Fibroblast of skin of left quadriceps (primary cell): ENCODE results near the gene COX4I2.
"Not testable (repeated sequence)": the region's sequence is repeated elsewhere in the genome, so short reads cannot be mapped to it uniquely, and the experiment has no call there.

Experiments used
- DNase-seq, 2 experiments: peaks; one replicate each; pipeline ENCODE4 v3.0.0-alpha.2; 2013; ENCODE audit warnings: low read depth in 2 of 2

The COX4I2 gene

GRCh38 chr20:31654534-31654933 is 16.8 kb downstream of the COX4I2 start:
- no peak for DNase-seq

GRCh38 chr20:31661625-31662371 is 24.1 kb downstream of the COX4I2 start:
- peak; percentile 23 to 26 for DNase-seq

GRCh38 chr20:31662372-31662854 is 24.7 kb downstream of the COX4I2 start:
- DNase-seq = no peak

- no peak for DNase-seq
Observed at GRCh38 chr20:31663524-31663837, 25.8 kb downstream of the COX4I2 start.

GRCh38 chr20:31663838-31664695 is 26.4 kb downstream of the COX4I2 start:
- DNase-seq = no peak

GRCh38 chr20:31664696-31665354 is 27.1 kb downstream of the COX4I2 start:
- no peak for DNase-seq

GRCh38 chr20:31665753-31666152 is 28.0 kb downstream of the COX4I2 start:
- no peak for DNase-seq

- no peak for DNase-seq
Observed at GRCh38 chr20:31666258-31667042, 28.7 kb downstream of the COX4I2 start.

- no peak for DNase-seq
Observed at GRCh38 chr20:31667315-31668285, 29.9 kb downstream of the COX4I2 start.

- not testable (repeated sequence) for DNase-seq
Observed at GRCh38 chr20:31668944-31669343, 31.2 kb downstream of the COX4I2 start.

GRCh38 chr20:31669876-31670275 is 32.2 kb downstream of the COX4I2 start:
- no peak for DNase-seq

GRCh38 chr20:31670371-31671228 is 32.9 kb downstream of the COX4I2 start:
- DNase-seq = no peak

- no peak for DNase-seq
Observed at GRCh38 chr20:31671324-31671723, 33.6 kb downstream of the COX4I2 start.

- DNase-seq = no peak
Observed at GRCh38 chr20:31673435-31673834, 35.7 kb downstream of the COX4I2 start.

GRCh38 chr20:31673943-31674463 is 36.3 kb downstream of the COX4I2 start:
- no peak for DNase-seq

GRCh38 chr20:31674895-31675827 is 37.4 kb downstream of the COX4I2 start:
- peak; percentile 66 for DNase-seq

- DNase-seq = no peak
Observed at GRCh38 chr20:31675828-31676608, 38.3 kb downstream of the COX4I2 start.
